Adipose tissue (tissue), 3 donors: ENCODE results near the gene RSAD2. TPM values are rescaled to one million over a fixed set of nuclear protein-coding genes. Genes with fewer than 3 reads are reported as not detected.
"Not testable (repeated sequence)": the region's sequence is repeated elsewhere in the genome, so short reads cannot be mapped to it uniquely, and the experiment has no call there.

ENCODE experiments used
- H3K27ac ChIP-seq: one replicate; pipeline ENCODE4 v1.5.1; 2013; ENCODE audit warnings: low read depth, low read length
- WGBS, 3 donors: extraction: QIAGEN DNeasy Blood & Tissue Kit; methylation state at CpG; one replicate each; pipeline ENCODE4 v1.1.7; 2013; 5-methylcytosine and 5-hydroxymethylcytosine counted together
- polyA plus RNA-seq, 3 donors: library from polyadenylated mRNA; stranded (reverse); fragments of 200-250 nt; gene quantifications; one replicate each; pipeline ENCODE4 v1.2.3, GENCODE V29; 2013
- donor health status: healthy with polysubstance abuse.
- donor health status: Bipolar disorder and iron deficiency.
- donor health status: healthy.

RSAD2 gene
- 1 to 10 TPM; 1.4 to 3.0 (median 1.5) TPM for polyA plus RNA-seq

GRCh38 chr2:6877402-6878304, at the start of gene RSAD2:
RSAD2 (plus strand) TSS chr2:6877777; CDS start chr2:6877801, 24 bp downstream.
- no peak within 1 kb of the TSS for H3K27ac ChIP-seq
- WGBS, 3 donors, result 12 to 18% (median 16%) methylated on average over 10 of the region's 10 CpGs

GRCh38 chr2:6828299-6828584, 49.3 kb upstream of the RSAD2 start:
- no peak overlapping the region for H3K27ac ChIP-seq
- WGBS, 3 donors, result 1 to 15% (median 2%) methylated on average over 2 of the region's 2 CpGs

- WGBS, 3 donors, result 61 to 85% (median 77%) methylated on average over 1 of the region's 1 CpG
- no peak overlapping the region for H3K27ac ChIP-seq
Observed at GRCh38 chr2:6831229-6831628, 46.3 kb upstream of the RSAD2 start.

GRCh38 chr2:6832596-6833299, 44.8 kb upstream of the RSAD2 start:
- no peak overlapping the region for H3K27ac ChIP-seq
- 66 to 81% (median 66%) methylated on average over 2 of the region's 2 CpGs for WGBS, 3 donors

DNA sequence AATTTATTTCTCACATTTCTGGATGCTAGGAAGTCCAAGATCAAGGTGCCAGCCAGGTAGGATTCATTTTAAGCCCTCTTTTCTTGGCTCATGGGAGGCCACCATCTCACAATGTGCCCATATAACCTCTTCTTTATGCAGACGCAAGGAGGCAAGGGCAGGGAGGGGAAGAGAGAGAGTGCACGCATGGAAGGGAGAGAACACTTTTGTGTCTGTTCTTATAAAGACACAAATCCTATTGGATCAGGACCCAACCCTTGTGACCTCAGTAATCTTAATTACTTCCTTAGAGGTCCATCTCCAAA, 44.3 kb upstream of the RSAD2 start:
- no peak overlapping the region for H3K27ac ChIP-seq
- 96 to 100% (median 97%) methylated on average over 2 of the region's 2 CpGs for WGBS, 3 donors

- no peak overlapping the region for H3K27ac ChIP-seq
Observed at GRCh38 chr2:6834163-6834562, 43.4 kb upstream of the RSAD2 start.

GRCh38 chr2:6835467-6835866, 42.1 kb upstream of the RSAD2 start:
- no peak overlapping the region for H3K27ac ChIP-seq

- 89 to 95% (median 95%) methylated on average over 4 of the region's 4 CpGs for WGBS, 3 donors
- H3K27ac ChIP-seq, result no peak overlapping the region
Observed at GRCh38 chr2:6838673-6839319, 38.8 kb upstream of the RSAD2 start.

DNA sequence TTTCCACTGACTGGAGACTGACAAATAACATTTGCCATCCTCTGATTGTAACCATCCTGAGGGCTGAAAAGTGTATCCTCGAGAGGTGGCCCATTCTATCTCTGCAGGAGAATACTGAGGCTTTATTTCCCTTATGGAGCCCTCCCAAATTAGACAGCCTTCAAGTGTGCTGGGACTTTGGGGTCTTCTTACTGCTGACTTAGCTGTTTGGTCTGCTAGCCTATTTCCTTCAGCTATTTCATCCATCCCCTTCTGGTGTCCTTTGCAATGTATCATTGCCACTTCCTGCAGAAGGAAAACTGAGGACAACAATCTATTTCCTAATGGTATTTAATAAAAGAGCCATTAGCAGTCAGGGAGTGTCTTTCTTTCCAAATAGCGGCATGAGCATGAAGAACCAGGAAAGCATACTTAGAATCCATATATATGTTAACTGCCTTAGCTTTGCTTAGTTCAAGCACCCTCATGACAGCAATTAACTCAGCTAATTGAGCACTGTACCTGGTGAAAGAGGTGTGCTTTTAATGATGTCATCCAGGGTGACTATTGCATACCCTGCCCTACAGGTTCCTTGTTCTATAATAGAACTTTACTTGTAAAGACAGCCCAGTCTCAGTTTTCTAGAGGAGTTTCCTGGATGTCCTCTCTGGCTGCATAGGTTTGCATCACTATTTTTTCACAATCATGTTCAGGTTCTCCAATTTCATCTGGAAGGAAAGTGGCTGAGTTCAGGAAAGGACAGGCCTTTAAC, 35.9 kb upstream of the RSAD2 start:
- H3K27ac ChIP-seq, result no peak overlapping the region
- whole genome bisulfite sequencing, 3 donors, result 78 to 85% (median 82%) methylated on average over 2 of the region's 2 CpGs

- WGBS, 3 donors, result 79 to 92% (median 88%) methylated on average over 2 to 3 of the region's 3 CpGs
- H3K27ac ChIP-seq, result no peak overlapping the region
Observed at GRCh38 chr2:6845312-6845711, 32.3 kb upstream of the RSAD2 start.

DNA sequence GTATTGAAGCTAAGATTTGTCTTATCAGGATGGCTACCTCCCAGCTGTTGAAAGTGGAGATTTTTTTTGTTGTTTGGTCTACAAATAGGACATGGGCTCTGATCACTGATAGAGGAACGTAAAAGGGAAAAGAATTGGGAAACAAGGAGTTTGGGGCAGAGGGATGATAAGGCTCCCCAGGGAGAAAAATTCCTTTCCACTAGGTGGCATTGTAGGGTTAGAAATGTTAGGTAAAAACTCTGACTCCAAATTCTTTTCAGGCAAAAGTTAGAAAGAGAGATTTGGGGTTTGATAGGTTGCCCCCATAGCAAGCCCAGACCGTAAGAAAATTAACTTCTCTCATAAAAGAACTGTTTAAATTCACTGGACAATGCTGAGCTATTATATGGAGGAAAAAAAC, 31.7 kb upstream of the RSAD2 start:
- WGBS, 3 donors, result 91 to 94% (median 92%) methylated on average over 2 of the region's 2 CpGs
- H3K27ac ChIP-seq, result no peak overlapping the region

DNA sequence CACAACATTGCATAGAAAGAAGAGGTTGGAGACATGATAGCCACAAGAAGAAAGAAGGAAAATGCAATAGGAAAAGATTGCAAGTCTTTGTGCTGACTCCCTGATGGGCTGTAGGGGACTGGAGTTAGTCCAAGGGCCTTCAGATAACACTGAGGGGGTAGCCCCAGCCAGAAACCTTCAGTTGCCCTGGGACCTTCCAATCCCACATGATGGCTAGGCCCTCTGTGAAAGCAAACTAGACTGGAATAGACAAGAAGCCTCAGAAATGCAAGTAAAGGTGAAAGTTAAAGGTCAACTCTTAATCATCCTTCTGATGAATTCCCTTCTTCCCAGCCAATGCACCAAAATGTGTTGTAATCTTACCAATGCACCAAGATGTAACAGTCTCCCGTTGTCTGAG, 31.0 kb upstream of the RSAD2 start:
- no peak overlapping the region for H3K27ac ChIP-seq
- 86 to 89% (median 88%) methylated on average over 1 of the region's 1 CpG for whole genome bisulfite sequencing, 3 donors

DNA sequence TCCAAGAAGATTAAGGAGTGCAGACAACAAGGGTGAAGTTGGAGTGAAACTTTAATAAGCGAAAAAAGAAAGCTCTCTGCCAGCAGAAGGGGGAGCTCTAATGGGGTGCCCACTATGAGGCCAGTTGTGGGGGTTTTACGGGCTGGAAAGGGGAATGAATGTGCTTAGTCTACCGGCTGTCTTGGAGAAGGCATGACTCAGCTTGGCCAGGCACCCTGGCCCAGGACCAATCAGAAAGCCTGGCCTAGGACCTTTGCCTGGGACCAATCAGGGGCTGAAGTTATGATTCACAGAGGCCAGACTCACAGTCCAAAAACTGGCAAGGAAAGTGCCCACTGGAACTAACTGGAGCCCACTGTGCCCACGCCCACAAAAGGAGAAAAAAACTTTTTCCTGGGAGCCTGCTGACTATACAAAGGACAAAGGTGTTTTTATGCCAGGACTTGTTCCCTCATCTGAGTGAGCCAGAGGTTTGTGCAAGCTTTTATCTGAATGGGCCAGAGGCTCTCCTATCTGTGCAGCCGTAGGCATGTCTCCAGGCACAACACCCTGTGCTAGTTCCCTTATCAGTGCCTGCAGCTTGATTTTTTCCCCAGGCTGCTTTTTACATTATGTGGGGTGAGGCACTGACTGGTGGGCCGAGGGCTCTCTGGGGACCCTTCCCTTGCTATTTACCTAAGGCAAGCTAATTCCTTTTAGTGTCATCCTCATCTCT, 30.5 kb upstream of the RSAD2 start:
- no peak overlapping the region for H3K27ac ChIP-seq
- WGBS, 3 donors, result 90 to 94% (median 93%) methylated on average over 6 of the region's 6 CpGs

GRCh38 chr2:6852195-6852594, 25.4 kb upstream of the RSAD2 start:
- H3K27ac ChIP-seq, result no peak overlapping the region
- 91 to 99% (median 93%) methylated on average over 2 of the region's 2 CpGs for WGBS, 3 donors

DNA sequence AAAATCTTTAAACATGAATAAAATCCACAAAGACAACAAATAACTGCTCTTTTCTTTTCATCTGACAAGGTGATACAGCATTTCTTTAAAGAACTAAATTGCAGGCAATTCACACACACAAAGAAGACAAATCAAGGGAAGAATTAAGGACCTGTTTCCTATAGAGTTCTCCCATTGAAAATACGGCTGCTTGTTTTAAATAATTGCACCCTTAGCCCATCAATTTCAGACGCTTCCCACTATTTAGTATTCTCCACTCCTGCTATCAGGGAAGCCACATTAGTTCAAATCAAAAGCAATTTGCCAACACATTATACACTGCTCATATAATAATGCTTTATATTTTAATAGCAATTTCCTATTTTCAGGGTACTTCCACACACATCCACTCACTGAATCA, 23.2 kb upstream of the RSAD2 start:
- no peak overlapping the region for H3K27ac ChIP-seq
- 73 to 99% (median 94%) methylated on average over 2 of the region's 2 CpGs for WGBS, 3 donors

DNA sequence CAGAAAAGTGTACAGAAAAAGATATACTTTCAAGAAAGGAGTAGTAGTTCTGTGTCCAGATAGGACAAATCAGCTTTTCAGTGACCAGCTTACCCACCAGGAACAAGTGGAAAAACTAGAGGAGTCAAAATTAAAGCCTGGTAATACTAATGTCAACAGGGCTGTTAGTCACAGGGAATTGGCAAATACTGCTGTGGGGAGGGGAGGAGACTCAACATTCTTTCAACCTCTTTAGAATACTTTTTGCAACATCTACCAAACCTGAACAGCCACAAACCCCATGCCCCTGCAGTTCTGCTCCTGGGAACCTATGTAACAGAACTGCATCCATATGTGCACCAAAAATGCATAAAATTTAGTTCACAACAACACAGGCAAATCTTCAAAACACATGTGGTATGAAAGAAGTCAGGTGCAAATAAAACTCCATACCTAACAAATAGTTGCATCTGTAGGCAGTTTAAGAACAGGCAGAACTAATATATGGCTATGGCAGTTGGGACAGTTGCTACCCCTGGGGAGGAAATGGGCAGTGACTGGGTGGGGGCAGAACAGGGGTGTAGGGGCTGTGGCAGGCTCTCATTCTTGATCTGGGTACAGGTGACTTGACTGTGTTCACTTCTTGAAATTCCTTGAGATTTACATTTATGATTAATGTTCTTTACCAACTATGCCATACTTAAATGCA, 21.6 kb upstream of the RSAD2 start:
- H3K27ac ChIP-seq, result no peak overlapping the region

- WGBS, 3 donors, result 53 to 88% (median 73%) methylated on average over 1 of the region's 1 CpG
- H3K27ac ChIP-seq, result no peak overlapping the region
Observed at GRCh38 chr2:6856548-6856920, 21.0 kb upstream of the RSAD2 start.

DNA sequence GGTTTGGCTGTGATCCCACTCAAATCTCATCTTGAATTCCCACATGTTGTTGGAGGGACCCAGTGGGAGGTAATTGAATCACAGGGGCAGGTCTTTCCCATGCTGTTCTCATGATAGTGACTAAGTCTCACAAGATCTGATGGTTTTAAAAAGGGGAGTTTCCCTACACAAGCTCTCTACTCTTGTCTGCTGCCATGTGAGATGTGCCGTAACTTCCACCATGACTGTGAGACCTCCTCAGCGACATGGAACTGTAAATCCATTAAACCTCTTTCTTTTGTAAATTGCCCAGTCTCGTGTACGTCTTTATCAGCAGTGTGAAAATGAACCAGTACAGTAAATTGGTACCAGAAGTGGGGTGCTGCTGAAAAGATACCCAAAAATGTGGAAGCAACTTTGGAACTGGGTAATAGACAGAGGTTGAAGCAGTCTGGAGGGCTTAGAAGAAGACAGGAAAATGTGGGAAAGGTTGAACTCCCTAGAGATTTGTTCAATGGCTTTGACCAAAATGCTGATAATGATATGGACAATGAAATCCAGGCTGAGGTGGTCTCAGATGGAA, 19.0 kb upstream of the RSAD2 start:
- 97 to 98% (median 97%) methylated on average over 4 of the region's 4 CpGs for WGBS, 3 donors
- not testable (repeated sequence) for H3K27ac ChIP-seq
